GM12891 (cell line): ENCODE measurements around the gene KCNG2.

Experiments used
- PAX5 ChIP-seq: IDR thresholded peaks from 2 replicates; pipeline ENCODE4 v1.6.1; 2011; ENCODE audit warnings: low read length, moderate library complexity, mild to moderate bottlenecking; ENCODE audit not compliant: insufficient read depth, severe bottlenecking
- POLR2A ChIP-seq: IDR thresholded peaks from 2 replicates; pipeline ENCODE4 v1.6.1; 2011; ENCODE audit warnings: low read depth, low read length, control low read depth
- POLR2AphosphoS5 ChIP-seq: IDR thresholded peaks from 2 replicates; pipeline ENCODE4 v1.6.1; 2011; ENCODE audit warnings: low read depth, low read length, control low read depth
- POU2F2 ChIP-seq: IDR thresholded peaks from 2 replicates; pipeline ENCODE4 v1.6.1; 2011; ENCODE audit warnings: low read depth, mild to moderate bottlenecking, control low read depth, low read length, moderate library complexity
- SPI1 ChIP-seq: IDR thresholded peaks from 2 replicates; pipeline ENCODE4 v1.6.1; 2011; ENCODE audit warnings: low read depth, low read length, control low read depth
- TAF1 ChIP-seq: IDR thresholded peaks from 2 replicates; pipeline ENCODE4 v1.6.1; 2011; ENCODE audit warnings: low read depth, low read length, control low read depth

DNA sequence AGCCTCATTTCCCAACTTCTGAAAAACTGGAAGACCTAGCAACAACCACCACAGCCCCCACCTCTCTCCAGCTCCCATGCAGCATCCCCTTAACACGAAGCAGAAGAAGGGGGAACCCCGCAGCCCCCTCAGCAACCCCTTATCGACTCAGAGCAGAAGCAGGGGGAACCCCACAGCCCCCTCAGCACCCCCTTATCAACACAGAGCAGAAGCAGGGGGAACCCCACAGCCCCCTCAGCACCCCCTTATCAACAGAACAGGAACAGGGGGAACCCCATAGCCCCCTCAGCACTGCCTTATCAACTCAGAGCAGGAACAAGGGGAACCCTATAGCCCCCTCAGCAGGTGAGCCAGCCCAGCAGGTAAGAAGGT lies 147.0 kb downstream of the KCNG2 start:
- no peak for TF ChIP-seq POLR2A
- TF ChIP-seq POLR2AphosphoS5: no peak
- no peak for TF ChIP-seq POU2F2
- TF ChIP-seq SPI1: no peak
- TF ChIP-seq TAF1: no peak
- TF ChIP-seq PAX5: no peak
